Measurements from ENCODE around the gene SORT1.

The SORT1 gene

DNA sequence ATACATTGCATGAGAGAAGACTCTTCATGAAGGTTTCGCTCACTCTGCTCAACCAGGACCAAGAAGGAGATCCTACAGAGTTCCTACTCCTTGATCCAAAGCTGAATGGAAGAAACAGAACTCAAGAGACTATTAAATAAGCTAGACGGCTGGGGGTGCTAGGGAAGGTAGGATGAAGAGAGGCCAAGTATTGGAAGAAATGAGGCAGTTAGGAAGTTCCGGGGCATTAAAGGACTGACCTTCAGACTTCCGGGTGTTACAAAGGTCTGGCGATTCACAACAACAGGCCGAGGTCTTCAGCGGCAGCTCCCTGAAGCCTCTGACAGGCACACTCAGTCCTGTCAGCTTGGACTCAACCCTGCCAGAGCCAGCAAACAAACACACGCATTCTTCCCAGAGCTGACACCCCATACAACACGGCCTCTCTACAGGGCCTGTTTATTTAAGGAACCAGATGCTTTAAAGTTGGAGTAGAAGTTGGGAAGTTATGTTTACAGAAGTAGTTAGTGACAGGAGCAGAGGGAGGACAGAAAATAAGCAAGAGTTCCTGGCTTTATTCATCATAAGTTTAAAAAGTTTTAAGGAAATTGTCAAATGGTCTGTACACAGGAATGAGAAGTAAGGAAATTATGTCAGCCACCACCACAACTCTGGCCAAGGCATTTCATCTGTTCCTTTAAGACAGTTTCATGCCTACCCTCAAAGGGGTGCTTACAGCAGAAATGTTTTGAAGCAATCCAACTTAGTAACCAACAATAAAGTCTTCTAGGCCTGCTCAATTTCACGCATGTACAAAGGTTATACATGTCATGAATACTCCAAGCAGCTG is 4.7 kb downstream of the SORT1 start:
- DNase-seq (ENCODE audit: insufficient read length, low spot score): no peak
- TF ChIP-seq, protein P1, sequence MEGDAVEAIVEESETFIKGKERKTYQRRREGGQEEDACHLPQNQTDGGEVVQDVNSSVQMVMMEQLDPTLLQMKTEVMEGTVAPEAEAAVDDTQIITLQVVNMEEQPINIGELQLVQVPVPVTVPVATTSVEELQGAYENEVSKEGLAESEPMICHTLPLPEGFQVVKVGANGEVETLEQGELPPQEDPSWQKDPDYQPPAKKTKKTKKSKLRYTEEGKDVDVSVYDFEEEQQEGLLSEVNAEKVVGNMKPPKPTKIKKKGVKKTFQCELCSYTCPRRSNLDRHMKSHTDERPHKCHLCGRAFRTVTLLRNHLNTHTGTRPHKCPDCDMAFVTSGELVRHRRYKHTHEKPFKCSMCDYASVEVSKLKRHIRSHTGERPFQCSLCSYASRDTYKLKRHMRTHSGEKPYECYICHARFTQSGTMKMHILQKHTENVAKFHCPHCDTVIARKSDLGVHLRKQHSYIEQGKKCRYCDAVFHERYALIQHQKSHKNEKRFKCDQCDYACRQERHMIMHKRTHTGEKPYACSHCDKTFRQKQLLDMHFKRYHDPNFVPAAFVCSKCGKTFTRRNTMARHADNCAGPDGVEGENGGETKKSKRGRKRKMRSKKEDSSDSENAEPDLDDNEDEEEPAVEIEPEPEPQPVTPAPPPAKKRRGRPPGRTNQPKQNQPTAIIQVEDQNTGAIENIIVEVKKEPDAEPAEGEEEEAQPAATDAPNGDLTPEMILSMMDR (IDR thresholded peaks at IDR 0.05; ENCODE audit: insufficient read depth, missing control alignments): no peak
- FAIRE-seq: no peak

DNA sequence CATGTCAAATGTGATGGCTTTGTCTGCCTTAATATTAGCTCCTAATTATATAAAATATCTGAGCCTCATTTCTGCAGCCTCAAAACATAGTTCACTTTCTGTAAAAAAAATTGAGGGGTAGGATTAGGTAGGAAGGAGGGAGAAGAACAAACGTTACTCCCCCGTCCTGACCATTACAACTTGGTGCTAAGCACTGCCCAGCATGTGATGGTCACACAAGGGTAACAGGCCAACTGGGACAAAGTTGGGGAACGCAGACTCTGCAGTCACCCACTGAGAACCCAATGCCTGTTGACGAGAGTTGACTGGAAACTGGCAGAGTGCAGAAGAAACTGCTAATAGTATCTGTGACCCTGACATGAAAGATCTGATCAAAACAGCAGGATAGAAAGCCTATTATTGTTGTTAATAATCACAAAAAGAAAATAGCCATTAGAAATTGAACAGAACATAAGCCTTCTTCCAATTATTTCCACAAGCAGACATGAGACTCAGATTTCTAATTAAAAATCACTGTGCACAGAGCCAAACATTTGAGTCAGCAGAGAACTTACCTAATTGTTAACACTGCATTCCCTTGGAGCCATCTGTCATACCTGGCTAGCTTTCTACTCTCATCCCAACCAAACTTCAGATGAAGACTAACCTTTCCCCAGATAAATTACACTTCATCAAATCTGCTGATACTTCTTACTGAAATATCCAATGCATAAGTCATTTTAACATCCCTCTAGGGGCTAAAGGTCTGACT is 5.5 kb downstream of the SORT1 start:
- FAIRE-seq (no peak), DNase-seq (ENCODE audit: insufficient read length, low spot score) (no peak)
- TF ChIP-seq, protein P1 (IDR thresholded peaks at IDR 0.05; ENCODE audit: insufficient read depth, missing control alignments): no peak

DNA sequence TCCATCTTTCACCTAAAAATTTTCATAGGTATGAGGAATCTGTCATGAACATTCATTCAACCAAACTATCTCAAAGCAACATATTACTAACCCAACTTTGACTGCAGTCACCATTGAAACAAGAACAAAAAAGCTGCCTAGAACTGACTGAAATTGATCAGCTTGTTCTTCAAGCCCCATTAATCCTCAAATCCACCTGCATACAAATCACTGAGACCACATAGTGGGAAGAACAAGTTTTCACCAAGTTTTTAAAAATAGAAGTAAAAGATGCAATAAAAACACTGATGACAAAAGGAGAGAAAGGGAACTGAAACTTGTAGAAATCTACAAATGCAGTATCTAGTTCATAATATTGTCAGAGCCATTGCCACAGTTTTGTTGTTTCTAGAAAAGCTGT is 6.1 kb downstream of the SORT1 start:
- DNase-seq (ENCODE audit: insufficient read length, low spot score): no peak
- TF ChIP-seq, protein P1 (IDR thresholded peaks at IDR 0.05; ENCODE audit: insufficient read depth, missing control alignments): no peak
- no peak for FAIRE-seq

DNA sequence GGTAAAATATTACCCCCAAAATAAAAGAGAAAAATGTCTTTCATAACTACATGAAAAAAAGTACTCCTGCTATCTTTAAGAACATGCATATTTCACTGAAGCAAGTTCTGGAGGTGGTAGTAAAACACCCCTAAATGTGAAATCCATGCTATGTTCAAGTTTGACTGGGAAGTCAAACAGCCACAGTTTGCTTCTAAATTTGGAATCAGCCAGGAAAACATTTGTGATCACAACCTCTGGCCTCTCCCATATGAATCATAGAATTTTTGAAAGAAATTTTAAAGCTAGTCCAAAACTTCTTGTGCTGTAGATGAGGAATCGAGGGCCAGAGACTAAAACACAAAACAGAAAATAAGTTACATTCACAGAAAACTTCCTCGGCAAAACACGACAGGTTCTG is 6.6 kb downstream of the SORT1 start:
- DNase-seq (ENCODE audit: insufficient read length, low spot score) (no peak), FAIRE-seq (no peak)
- TF ChIP-seq, protein P1 (IDR thresholded peaks at IDR 0.05; ENCODE audit: insufficient read depth, missing control alignments): no peak

DNA sequence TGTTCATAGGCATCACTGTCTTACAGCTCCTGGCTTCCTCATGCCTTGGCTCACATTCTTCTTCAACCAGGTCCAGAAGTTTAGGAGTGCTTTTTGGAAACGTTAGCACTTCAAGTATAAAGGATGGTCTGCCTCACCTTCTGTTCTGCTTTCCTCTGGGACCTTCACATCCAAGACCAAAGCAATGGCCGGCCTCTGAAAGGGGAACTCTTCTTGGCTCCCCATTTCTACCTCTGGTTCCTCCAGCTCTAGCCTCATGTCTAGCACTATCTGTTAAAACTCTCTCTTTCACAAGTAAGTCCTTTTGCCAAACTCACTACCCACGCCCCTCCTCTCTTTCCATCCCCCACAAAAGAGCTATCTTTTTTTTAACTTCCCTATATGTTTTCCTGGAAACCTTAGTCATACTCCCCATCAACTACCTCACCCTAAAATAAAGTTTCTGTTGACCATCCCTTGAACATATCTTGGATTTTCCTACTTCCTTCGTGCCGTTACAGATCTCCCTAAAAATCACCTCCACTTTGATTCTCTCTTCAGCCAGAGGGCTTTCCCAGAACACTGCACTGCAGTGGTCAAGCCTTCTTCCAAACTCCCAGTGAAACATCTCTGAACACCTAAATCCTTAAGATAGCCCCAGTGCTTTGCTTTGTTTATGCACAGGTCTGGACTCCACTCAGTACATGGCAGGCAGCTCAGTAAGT is 7.9 kb downstream of the SORT1 start:
- no peak for DNase-seq (ENCODE audit: insufficient read length, low spot score)
- no peak for FAIRE-seq

DNA sequence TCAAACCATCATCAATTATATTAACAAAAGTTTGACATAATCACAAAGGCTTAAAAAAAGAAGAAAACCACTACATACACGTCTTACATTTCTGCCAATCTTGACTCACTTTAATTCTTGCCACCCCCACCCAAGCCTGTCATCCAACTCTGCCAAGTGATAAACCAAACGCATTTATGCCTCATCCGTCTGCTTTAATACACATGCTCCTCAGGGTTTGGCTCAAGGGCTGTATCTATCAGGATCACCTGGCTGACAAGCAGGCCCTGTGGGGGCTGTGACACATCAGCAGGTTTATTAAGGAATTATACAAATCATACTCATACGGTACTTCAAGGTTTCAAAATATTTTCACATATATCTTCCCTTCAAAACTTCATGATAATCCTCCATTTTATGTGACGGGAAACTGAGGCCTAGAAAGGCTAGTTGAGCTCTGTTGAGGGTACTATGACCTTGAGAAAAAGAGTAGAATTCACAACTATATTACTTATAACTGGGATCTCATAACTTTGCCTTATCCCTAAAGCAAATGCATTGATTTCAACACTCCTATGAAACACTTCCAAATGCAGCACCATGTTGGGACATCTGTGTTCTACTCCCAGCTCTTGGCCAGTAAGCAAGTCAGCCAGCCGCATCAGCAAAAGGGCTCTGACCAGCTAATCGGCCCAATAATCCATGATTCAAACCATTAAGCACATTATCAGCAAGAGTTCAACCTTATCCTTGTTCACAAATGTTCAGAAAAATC is 8.7 kb downstream of the SORT1 start:
- TF ChIP-seq, protein P1 (IDR thresholded peaks at IDR 0.05; ENCODE audit: insufficient read depth, missing control alignments): no peak
- FAIRE-seq: no peak
- no peak for DNase-seq (ENCODE audit: insufficient read length, low spot score)

More for the DNA sequence above, 7.9 kb downstream of the SORT1 start:
- TF ChIP-seq, protein P1 (IDR thresholded peaks at IDR 0.05; ENCODE audit: insufficient read depth, missing control alignments): no peak

Data from D721Med (cell line).